ENCODE results near the gene ASCL4.
A peak's percentile ranks its signal among the peaks of the same experiment; 100 is the strongest.

Gene ASCL4

GRCh38 chr12:107749083-107749482, 25.4 kb upstream of the ASCL4 start:
- Histone ChIP-seq H4K20me1 (ENCODE audit: control insufficient read depth, insufficient read depth, low read depth, low read length) (no peaks in the 10 kb centered on the region; the same call in 1 of the 2 replicates), H3F3A (ENCODE audit: control insufficient read depth, insufficient read depth) (no peaks in the 10 kb centered on the region)

DNA sequence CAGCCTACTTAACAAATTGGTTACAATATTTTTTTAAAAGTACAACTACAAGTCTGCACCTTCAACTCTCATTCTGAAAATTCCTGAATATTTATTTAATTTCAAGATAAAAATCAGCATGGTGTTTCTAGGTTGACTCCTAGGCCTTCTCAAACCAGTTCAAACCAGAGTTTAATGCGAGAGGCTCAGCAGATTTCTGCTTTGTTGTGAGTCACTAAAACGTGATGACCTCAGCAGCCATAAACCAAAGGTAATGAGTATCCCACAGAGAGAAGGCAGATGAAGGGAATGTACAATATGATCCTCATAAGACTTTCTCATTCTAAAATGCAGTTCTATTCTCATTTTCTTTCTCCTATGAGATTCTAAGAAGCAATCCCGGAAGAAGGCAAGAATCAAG, 15.1 kb upstream of the ASCL4 start:
- H3K27me3 ChIP-seq (ENCODE audit: control insufficient read depth, low read length): no peaks in the 10 kb centered on the region
- peaks cover 42% of the 10 kb centered on the region for H3K79me2 ChIP-seq (ENCODE audit: control insufficient read depth, low read length)
- H3K4me3 ChIP-seq (ENCODE audit: low read length): peak overlapping the region; percentile 83
- no peaks in the 10 kb centered on the region for H3K9me2 ChIP-seq (replicated peaks; ENCODE audit: control insufficient read depth, low read length)
- peaks cover 8% of the 10 kb centered on the region for H4K20me1 ChIP-seq (ENCODE audit: control insufficient read depth, insufficient read depth, low read depth, low read length)
- no peaks in the 10 kb centered on the region for H3F3A ChIP-seq (ENCODE audit: control insufficient read depth, insufficient read depth)
- H3K4me2 ChIP-seq (ENCODE audit: low read length): peak overlapping the region; percentile 81
- TF ChIP-seq CTCF (IDR thresholded peaks at IDR 0.05; ENCODE audit: low read depth, low read length, poor library complexity, severe bottlenecking) (no peak), EZH2phosphoT487 (IDR thresholded peaks at IDR 0.05; ENCODE audit: borderline replicate concordance, low read length) (no peak)
- peaks cover 23% of the 10 kb centered on the region for H3K4me1 ChIP-seq (ENCODE audit: control insufficient read depth, low read length)
- H3K27ac ChIP-seq (ENCODE audit: low read depth, low read length): peak overlapping the region; percentile 42
- H3K9me3 ChIP-seq (ENCODE audit: control insufficient read depth, insufficient read depth, low read length): no peaks in the 10 kb centered on the region
- H3K36me3 ChIP-seq (ENCODE audit: control insufficient read depth, low read length): peaks cover 56% of the 10 kb centered on the region

More at GRCh38 chr12:107749083-107749482, 25.4 kb upstream of the ASCL4 start:
- H3K79me2 ChIP-seq (ENCODE audit: control insufficient read depth, low read length): peaks cover 43% of the 10 kb centered on the region
- H3K4me3 ChIP-seq (ENCODE audit: low read length): no peak overlapping the region
- peaks cover 82% of the 10 kb centered on the region for H3K36me3 ChIP-seq (ENCODE audit: control insufficient read depth, low read length)
- H3K9me3 ChIP-seq (ENCODE audit: control insufficient read depth, insufficient read depth, low read length): no peaks in the 10 kb centered on the region
- H3K4me1 ChIP-seq (ENCODE audit: control insufficient read depth, low read length): no peaks in the 10 kb centered on the region
- no peak overlapping the region for H3K4me2 ChIP-seq (ENCODE audit: low read length)
- no peaks in the 10 kb centered on the region for H3K27me3 ChIP-seq (ENCODE audit: control insufficient read depth, low read length)
- TF ChIP-seq CTCF (IDR thresholded peaks at IDR 0.05; ENCODE audit: low read depth, low read length, poor library complexity, severe bottlenecking) (no peak), EZH2phosphoT487 (IDR thresholded peaks at IDR 0.05; ENCODE audit: borderline replicate concordance, low read length) (no peak)
- no peak overlapping the region for H3K27ac ChIP-seq (ENCODE audit: low read depth, low read length)
- H3K9me2 ChIP-seq (replicated peaks; ENCODE audit: control insufficient read depth, low read length): no peaks in the 10 kb centered on the region

DNA sequence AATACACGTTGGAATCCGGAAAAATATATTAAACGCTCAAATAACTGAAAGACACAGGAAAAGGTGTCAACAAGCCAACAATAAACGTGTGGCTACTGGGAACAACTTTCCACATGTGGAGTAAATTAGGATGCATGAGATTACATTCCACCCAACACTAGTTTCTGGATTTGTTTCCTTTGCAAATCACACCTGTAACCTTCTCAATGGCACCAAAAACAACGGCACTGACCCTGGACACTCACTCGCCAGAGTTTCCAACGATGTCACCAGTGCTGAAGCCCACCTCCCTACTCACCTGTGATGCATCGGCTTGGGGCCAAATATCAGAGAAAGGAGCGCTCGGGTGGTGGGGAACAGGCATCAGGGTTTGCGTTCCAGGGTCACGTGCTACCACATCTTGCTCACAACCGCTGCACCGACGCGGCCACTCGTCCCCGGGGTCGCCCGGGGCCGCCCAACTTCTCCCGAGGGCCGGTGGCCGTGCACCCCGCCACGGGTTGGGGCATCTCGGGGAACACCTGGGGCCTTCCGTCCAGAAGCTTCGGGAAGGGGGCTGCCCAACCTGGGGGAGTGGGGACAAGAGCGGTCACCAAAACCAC, 14.2 kb upstream of the ASCL4 start:
- no peaks in the 10 kb centered on the region for H3K9me3 ChIP-seq (ENCODE audit: control insufficient read depth, insufficient read depth, low read length)
- H3K27ac ChIP-seq (ENCODE audit: low read depth, low read length): peak overlapping the region; percentile 42
- H3K4me3 ChIP-seq (ENCODE audit: low read length): peak overlapping the region; percentile 83
- H3K4me2 ChIP-seq (ENCODE audit: low read length): peak overlapping the region; percentile 81
- H3K4me1 ChIP-seq (ENCODE audit: control insufficient read depth, low read length): peaks cover 23% of the 10 kb centered on the region
- no peaks in the 10 kb centered on the region for H3F3A ChIP-seq (ENCODE audit: control insufficient read depth, insufficient read depth)
- TF ChIP-seq CTCF (IDR thresholded peaks at IDR 0.05; ENCODE audit: low read depth, low read length, poor library complexity, severe bottlenecking) (no peak), EZH2phosphoT487 (IDR thresholded peaks at IDR 0.05; ENCODE audit: borderline replicate concordance, low read length) (no peak)
- H4K20me1 ChIP-seq (ENCODE audit: control insufficient read depth, insufficient read depth, low read depth, low read length): peaks cover 8% of the 10 kb centered on the region
- H3K27me3 ChIP-seq (ENCODE audit: control insufficient read depth, low read length): no peaks in the 10 kb centered on the region
- H3K79me2 ChIP-seq (ENCODE audit: control insufficient read depth, low read length): peaks cover 42% of the 10 kb centered on the region
- peaks cover 49% of the 10 kb centered on the region for H3K36me3 ChIP-seq (ENCODE audit: control insufficient read depth, low read length)
- no peaks in the 10 kb centered on the region for H3K9me2 ChIP-seq (replicated peaks; ENCODE audit: control insufficient read depth, low read length)

All from DOHH2 (cell line).